GM18520 (cell line): ENCODE measurements around the gene NAALADL1.

Experiments
- ATAC-seq: cut with Tn5 transposase; IDR thresholded peaks from one replicate; pipeline ENCODE4 v1.9.1; 2021; ENCODE audit not compliant: unreplicated experiment

The NAALADL1 gene

GRCh38 chr11:65083134-65083833, 24.9 kb upstream of the NAALADL1 start:
- no peak for ATAC-seq

DNA sequence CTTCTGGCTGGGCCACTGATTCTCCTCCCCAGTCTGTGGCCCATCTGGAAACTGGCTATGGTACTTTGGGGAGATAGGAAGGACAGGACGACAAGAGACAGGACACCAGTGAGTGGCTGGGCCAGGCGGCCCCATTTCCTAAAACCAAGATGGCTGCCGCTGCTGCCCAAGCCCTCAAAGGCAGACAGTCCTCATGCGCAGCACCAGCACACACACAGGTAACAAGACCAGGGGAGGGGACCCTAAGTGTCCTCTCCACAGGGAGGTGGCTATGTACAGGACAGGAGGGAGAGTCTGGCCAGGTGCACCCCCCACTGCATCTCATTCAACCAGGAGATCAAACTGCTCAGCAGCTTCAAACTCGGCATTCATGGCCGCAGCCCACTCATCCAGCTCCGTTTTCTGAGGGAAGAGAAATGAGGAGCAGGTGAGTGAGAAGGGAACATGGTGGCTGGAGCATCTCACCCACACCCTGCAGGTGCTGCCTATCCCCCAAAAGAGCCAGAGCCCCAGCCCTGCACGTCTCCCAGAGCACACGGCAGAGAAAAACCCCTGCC, 20.5 kb upstream of the NAALADL1 start:
- ATAC-seq = no peak

GRCh38 chr11:65078151-65078550, 19.8 kb upstream of the NAALADL1 start:
- ATAC-seq = no peak

- no peak for ATAC-seq
Measured at GRCh38 chr11:65077451-65077850, 19.1 kb upstream of the NAALADL1 start.

DNA sequence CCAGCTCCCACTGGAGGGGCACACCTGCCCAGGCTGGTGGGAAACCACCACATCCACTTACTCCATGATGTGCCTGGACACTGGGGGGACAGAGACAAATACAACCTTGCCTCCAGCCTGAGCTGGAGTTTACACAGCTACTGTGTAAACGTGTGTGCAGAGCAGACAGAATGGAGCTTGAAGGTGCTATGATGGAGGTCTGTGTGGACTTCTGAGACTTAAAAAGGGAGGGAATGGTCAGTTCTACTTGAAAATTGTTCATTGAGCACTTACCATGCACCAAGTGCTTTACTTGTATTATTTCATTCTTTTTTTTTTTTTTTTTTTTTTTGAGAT, 14.2 kb upstream of the NAALADL1 start:
- no peak for ATAC-seq

GRCh38 chr11:65071907-65072630, 13.7 kb upstream of the NAALADL1 start:
- no peak for ATAC-seq

- no peak for ATAC-seq
Measured at GRCh38 chr11:65069217-65069616, 10.9 kb upstream of the NAALADL1 start.

DNA sequence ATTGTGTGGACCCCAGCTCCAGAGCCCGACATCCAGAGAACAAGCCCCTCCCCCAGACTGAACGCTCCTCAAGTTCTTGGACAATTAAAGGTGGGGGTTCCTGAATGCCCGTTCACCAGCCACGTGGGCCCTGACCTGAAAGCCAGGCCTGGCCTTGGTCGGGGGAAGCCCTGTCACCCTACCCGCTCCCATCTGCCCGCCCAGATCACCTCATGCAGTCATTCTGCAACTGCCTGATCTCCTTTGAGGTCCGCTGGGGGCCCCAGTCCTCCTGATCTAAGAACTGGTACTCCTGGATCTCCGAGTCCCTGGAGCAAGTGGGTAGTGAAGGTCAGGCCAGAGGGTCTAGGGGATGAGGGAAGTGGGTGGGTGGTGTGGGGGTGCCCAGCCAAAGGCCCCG, 9.1 kb upstream of the NAALADL1 start:
- no peak for ATAC-seq

DNA sequence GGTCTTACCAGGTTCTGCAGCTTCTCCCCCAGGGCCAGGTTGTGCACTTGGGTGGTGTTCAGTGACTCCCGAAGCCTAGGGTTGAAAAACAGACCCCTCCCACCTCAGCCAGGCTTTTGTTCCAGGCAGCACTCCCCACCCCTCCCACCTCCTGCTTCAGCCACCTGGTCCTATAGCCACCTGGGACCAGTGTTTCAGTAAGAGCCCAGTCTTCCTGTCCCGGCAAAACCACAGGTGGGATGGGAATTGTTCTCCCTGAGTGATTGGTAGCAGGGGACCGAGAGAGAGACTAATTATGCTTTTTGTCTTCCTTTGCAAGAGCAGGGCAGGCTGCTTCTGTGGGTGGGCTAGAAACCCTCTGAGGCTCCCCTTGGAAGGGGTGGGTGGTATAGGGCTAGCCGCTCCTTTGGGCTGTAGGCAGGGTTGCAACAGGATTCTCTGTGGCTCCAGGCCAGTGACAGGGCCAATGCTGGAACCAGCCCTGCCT, 8.5 kb upstream of the NAALADL1 start:
- no peak for ATAC-seq

GRCh38 chr11:65066315-65066714, 8.0 kb upstream of the NAALADL1 start:
- no peak for ATAC-seq

GRCh38 chr11:65065851-65066250, 7.5 kb upstream of the NAALADL1 start:
- ATAC-seq = no peak

- ATAC-seq = no peak
Measured at GRCh38 chr11:65064847-65065240, 6.5 kb upstream of the NAALADL1 start.

DNA sequence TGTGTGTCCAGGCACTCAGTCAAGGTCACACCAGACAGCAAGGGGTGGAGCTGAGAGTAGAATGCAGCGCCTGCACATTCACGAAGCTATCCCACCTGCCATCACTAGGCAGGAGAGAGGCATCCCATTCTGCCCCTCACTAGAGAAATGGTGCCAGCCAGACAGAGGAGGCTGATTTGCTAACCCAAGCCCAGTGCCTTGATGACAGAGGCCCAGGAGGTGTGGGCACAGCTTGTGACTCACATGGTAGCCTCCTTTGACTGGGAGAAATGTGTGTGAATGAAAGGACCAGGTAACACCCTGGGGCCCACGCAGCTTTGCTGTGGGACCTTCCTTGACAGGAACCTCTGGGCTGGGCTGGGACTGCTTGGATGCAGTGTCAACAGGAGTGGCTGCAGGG, 5.2 kb upstream of the NAALADL1 start:
- ATAC-seq = no peak

DNA sequence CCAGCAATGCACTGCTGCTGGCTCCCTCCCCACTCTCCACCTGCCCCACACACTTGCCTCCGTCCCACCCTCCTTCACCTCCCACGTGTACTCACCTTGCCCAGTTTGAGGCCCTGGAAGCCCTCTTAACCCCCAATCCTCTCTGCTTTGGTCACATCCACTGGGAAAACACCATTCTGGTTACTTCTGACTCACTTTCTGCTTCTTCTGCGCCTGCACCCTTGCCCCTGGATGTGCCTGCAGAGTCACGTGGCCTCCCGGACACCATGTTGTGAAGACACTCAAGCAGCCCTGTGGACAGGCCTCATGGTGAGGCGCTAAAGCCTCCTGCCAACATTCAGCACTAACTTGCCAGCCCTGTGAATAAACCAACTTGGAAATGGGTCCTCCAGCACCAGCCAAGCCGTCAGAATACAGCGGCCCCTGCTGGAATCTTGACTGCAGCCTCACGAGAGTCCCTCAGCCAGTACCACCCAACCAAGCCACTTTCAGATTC, 2.6 kb upstream of the NAALADL1 start:
- ATAC-seq = no peak

DNA sequence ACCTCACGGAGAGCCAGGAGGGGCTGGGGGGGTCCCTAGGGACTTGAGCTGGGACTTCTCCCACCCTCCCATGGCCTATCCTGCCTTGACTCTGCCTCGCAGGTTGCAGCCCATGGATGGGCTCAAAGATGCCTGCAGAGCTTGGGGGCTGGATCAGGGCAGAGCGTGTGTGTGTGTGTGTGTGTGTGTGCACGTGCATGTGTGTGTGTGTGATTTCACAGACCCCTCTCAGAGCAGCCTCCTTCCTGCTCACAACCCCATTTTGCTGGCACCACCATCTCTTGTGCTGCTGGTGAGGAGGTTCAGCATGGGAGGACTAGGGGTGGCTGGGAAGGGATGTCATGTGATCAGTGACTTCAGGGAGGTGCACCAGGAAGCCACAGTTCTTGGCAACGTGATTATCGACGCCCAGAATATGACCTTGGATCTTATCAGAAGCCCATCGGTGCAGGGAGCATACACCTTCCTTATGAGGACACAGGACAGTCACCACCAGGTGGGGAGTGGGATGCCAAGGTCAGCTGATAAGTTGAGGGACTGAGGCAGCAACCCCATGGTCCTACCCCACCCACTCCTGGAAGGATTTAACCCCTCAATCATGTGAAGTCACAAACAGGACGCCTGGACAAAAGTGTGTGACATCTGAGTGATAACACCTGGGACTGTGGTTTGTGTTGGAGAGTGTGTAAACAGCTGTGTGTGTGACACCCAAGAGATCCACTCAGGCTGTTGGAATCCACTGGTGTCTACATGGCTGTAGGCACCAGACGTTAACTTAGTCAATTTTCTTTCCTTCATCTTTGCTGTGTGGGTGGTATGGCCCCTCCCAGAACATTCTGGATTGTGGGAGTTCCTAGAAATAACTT, 1.8 kb upstream of the NAALADL1 start:
- no peak for ATAC-seq

DNA sequence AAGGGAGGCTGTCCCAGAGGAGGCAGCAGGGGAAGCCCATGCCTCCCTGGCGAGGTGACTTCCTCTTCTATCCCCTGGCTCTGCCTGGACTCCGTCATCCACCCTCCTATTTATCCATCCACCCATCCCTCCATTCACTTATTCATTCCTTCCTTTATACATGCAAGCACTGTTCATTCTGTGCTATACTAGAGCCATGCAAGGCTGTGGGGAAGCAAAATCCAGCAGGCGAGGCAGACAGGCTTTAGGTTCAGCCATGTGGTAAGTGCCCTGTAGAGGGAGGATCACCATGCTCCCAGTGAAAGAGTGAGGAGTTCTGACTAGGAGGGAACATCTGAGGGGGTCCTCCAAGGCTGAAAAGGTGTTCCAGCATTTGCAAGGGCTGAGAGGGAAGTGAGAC, 1.2 kb upstream of the NAALADL1 start:
- no peak for ATAC-seq

GRCh38 chr11:65058012-65058411, 341 bp downstream of the NAALADL1 start:
- ATAC-seq = no peak

GRCh38 chr11:65057526-65057925, 827 bp downstream of the NAALADL1 start:
- ATAC-seq = no peak

DNA sequence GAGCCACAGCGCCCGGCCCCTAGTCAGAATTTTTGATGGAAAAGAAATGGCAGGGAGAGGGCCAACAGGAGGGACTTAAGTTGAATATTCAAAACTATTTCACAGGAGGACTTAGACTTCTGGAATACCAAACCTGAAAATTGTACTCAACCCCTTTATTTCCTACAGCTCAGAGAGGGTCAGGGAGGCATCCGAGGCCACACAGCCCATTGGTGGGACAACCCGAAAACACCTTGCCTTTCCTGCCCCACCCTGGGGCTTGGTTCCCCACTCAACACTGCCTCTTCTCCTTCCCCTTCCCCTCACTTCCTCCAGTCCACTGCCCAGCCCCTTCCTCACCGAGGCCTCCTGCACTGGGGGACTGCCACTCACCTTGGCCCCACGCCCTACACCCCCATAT, 1.4 kb downstream of the NAALADL1 start:
- ATAC-seq = no peak

GRCh38 chr11:65055538-65055937, 2.8 kb downstream of the NAALADL1 start:
- no peak for ATAC-seq

DNA sequence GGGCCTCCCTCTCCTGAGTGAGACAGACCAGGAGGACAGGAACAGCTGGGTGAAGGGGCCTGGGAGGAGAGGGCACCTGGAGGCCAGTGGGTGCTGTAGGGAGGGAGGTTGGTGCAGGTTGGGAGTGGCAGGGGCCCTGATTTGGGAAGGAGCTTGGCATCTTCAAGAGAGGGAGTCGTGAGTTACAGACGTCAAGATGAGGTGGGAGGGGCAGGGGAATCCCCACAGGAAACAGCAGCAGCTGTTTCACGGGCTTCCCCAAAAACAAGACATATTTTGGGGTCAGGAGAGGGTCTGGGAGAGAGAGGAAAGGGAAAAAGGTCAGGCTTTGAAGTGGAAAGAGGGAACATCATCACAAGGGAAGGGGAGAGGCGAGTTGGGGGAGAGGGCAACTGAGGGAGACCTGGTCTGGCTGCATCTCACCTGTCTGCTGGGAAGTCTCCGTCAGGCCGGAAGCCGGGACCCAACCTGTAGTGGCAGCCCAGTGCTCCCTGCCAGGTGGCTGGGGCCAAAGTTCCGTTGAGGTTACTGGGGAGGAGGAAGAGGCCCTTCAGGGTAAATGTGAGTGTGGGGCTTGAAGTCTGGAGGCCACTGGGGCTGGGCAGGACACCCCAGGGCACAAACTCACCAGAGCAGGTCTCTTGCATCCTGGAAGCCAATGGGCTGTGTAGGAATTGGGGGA, 4.4 kb downstream of the NAALADL1 start:
- ATAC-seq = no peak
